ENCODE results near the gene DES.

GRCh38 chr2:219395609-219396008 is 22.6 kb upstream of the DES start:
- TF ChIP-seq POLR2A (IDR thresholded peaks at IDR 0.05; ENCODE audit: low read length) (no peak), GATA1 (IDR thresholded peaks at IDR 0.05; ENCODE audit: low read depth, low read length) (no peak)

Data from erythroblast (primary cell).